SKM-1 (cell line): ENCODE results near the gene FBLIM1.
"Not testable (repeated sequence)": the region's sequence is repeated elsewhere in the genome, so short reads cannot be mapped to it uniquely, and the experiment has no call there.

Experiments used
- DNase-seq: peaks from one replicate; lab custom pipeline; 2025; ENCODE audit not compliant: unreplicated experiment; lab: John Stamatoyannopoulos, UW

The FBLIM1 gene

DNA sequence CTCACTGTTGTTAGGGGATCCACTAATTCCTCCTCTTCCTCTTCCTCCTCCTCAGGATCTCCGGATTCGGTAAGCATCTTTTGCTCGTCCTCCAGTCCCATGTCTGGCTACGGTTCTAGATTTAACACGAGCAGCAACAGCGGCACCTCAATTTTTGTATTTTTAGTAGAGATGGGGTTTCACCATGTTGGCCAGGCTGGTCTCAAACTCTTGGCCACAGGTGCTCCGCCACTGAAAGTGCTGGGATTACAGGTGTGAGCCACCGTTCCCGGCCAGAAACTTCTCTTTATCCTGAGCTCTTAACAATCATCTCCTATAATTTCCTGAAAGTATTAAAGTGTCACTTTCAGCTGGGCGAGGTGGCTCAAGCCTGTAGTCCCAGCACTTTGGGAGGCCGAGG is 49.0 kb downstream of the FBLIM1 start, which contains the start of gene UQCRHL:
Gene UQCRHL, minus strand, starts transcription at position 101 of the 400 bp plus-strand sequence. Its CDS starts 0 bp downstream, at position 101.
- DNase-seq: not testable (repeated sequence)

DNA sequence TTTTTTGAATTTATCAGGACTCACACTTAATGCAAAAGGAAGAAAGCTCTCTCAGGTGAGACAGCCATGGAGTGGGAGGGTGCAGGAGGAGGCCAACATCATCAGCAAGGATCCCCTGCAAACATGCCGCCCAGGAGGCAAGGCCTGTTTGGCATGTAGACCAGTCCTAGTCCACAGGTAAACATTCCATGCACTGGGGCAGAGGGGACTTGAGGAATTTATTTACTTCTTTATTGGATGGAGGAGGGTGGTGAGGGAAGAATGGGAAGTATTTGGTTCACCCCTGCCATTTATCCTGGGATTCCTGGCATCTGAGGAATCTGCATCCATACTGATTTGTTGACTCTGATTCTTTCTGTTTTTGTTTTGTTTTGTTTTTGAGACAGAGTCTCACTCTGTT is 50.4 kb downstream of the FBLIM1 start:
- no peak for DNase-seq

DNA sequence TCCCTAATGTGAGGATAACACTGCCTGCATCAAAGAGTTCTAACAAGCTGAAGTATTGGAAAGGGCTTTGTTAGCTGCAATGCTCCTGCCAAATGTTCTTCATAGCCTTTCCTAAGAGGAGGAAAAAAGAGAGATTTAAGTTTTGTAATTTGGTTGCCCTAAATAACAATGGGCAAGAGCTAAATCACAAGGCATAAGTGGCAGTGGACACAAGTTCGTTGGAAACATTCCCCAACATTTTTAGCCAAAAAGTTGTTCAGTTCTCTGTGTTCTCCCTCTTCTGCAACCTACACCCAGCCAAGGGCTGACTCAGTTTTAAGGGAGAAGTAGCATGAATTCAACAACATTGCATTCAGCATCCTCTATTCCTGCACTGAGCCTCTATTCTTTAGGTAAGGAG is 51.5 kb downstream of the FBLIM1 start:
- no peak for DNase-seq

DNA sequence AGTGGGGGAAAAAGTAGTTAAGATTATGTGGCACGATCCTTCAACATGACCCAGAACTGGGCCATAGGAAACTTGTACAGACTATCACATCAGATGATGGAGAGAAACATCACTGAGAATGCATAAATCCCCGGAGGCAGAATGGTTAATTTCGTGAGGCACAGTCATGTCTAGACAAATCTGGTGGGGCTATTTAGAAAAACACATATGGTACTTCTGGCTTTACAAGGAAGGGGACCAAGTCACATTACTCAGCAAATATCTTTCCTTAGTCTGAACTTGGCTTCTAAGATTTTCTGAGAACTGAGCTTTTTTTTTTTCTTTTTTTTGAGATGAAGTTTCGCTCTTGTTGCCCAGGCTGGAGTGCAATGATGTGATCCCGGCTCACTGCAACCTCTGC is 58.1 kb downstream of the FBLIM1 start:
- no peak for DNase-seq

DNA sequence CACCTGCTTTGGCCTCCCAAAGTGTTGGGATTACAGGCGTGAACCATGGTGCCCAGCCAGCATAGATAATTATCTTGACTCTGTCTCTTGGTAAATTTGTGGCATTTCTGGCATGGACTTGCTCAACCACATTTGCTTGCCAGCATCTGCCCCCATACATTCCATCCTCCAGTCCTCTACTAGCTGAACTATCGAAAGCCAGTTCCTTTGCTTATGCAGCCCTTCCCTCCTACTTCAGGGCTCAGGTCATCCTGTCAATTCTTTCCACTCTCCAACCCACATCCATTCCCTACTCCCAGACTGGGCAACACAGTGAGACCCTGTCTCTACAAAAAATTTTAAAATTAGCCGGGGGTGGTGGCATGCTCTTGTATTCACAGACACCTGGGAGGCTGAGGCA is 61.9 kb downstream of the FBLIM1 start:
- DNase-seq: no peak

DNA sequence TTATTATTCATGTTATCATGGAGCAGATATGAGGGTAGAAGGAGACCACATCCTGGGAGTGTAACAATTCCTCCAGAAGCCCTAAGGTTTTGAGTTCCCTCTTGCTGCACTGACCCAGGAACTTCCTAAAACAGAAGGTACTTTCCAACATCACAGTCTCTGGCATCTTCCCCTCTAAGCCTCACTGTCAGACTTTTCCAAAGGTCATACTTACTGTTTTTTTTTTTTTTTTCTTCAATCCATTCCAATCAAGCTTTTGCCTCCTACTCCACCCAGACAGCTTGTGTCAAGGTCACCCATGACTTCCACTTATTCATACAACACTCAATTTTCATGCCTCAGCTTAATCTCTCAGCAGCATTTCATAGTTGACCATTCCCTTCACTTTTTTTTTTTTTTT is 67.2 kb downstream of the FBLIM1 start:
- no peak for DNase-seq

DNA sequence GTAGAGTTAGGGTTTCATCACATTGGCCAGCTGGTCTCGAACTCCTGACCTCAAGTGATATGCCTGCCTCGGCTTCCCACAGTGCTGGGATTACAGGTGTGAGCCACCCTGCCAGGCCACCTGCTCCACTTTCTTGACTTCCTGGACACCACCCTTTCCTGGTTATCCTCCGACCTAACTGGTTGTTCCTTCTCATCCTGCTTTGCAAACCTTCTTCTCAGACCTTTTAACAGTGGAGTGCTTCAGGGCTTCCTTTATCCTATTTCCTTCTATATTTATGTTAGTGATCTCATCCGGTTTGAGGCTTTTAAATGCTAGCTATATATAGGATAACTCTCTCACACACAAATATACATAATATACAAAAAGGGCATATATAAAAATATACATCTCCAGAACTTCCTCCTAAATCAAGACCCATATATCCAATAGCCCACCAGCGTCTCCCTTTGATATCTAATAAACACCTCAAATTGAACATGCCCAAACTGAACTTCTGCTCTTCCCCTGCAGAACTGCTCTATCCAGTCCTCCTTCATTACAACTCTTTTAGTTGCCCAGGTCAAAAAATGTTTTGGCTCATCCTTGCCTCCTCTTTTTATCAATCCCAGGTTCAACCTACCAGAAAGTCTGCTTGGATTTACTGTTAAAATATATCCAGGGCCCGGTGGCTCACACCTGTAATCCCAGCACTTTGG is 68.4 kb downstream of the FBLIM1 start:
- no peak for DNase-seq

DNA sequence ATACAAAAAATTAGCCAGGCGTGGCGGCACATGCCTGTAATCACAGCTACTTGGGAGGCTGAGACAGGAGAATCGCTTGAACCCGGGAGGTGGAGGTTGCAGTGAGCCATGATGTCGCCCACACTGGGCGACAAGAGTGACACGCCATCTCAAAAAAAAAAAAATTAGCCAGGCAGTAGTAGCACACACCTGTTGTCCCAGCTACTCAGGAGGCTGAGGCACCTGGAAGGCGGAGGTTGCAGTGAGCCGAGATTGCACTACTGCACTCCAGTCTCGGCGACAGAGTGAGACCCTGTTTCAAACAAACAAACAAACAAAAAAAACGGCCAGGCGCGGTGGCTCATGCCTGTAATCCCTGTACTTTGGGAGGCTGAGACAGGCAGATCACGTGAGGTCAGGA is 69.0 kb downstream of the FBLIM1 start:
- not testable (repeated sequence) for DNase-seq

DNA sequence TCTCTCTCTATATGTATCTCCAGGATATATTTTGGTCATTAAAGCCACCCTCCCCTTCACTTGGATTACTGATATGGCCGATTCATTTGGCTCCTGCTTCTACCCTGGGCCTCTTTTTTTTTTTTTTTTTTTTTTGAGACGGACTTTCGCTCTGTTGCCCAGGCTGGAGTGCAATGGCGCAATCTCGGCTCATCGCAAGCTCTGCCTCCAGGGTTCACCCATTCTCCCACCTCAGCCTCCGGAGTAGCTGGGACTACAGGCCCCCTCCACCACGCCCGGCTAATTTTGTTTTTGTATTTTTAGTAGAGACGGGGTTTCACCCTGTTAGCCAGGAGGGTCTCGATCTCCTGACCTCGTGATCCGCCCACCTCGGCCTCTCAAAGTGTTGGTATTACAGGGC is 70.3 kb downstream of the FBLIM1 start:
- DNase-seq: not testable (repeated sequence)

DNA sequence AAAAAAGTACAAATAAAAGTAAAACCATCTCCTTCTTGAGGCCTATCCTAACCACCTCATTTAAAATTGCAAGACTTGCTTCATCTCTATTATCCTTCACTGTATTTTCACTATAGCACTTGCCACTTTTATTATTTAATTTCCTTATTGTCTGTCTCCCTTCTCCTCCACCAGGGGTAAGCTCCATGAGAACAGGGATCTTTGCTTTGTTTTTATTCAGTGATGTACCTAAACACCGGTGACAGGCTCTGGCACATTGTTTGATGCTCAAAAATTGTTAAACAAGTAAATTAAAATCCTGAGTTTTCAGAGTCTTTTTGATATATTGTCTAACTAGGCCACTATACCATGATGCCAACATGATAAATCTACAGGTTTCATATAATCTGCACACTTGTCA is 71.7 kb downstream of the FBLIM1 start:
- DNase-seq: no peak

DNA sequence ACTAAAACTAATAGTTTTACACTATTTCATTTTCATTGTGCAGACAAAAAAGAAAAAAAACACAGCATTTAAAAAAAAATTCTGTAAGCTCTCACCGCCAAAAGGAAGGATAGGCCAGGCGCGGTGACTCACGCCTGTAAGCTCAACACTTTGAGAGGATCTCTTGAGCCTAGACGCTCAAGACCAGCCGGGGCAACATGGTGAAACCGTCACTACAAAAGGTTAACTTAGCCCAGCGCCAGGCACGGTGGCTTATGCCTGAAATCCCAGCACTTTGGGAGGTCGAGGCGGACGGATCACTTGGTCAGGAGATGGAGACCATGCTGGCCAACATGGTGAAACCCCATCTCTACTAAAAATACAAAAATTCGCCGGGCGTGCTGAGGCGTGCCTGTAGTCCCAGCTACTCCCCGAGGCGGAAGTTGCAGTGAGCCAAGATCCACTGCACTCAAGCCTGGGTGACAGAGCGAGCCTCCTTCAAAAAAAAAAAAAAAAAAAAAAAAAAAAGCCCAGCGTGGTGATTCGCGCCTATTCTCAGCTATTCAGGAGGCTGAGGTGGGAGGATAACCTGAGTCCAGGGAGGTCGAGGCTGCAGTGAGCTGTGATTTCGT is 74.6 kb downstream of the FBLIM1 start:
- DNase-seq: peak; percentile 24

DNA sequence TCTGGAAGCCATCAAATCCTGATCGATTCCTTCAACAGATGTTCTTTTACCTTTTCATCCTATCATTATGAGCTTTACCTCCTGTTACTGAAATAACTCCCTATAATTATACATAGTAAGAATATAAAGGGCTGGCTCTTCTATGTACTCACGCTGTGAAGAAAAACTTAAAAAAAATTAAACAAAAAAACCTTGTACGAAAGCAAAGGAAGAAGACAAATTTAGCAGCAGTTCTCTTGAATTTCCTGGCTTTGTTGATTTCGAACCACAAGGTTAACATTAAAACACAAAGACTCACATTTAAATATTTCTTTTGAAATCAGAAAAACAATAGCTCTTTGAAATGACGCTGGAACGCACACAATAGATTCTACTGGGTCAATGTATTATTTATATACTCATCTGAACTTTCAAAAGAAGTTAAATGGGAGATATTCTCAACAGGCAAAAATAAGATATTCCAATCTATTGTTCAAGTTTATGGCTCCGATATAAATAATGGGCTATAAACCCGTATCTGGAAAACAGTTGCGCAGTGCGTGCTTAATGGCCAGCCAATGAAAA is 75.3 kb downstream of the FBLIM1 start:
- DNase-seq: no peak

DNA sequence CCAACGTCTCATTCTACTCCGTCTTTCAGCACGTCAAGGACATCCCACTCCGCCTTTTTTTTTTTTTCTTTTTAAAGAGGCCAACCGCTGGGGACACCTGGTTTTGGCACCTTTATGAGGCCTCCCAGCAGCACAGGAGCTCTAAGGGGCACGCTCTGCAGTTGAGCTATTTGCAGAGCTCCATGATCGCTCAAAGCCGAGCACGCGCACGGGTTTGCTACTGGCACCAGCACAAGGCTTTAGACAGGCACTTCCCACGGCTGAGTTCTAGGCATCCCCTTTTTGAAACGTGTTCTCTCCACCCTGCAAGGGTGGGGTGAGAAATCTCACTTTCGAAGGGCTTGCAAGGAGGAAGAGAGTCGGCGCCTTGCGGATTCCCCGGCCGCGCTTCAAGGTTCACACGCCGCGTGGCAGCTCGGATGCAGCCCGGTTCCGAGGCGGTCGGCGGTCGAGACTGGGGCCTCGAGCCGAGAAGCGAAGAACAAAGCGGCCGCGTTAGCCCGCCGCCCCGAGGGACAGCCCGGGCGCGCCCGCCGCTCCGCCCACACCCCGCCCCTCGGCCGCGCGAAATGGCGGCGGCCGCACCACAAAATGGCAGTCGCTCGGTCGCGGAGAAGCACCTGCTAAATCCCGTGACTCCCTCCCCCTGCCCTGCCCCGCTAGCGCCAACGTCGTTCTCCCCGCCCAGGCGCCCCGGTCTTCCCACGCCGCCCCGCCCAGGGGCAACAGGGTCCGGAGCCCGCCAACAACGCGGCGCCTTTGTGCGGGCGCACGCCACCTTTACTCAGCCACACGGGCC is 76.0 kb downstream of the FBLIM1 start:
- peak; percentile 63 for DNase-seq

DNA sequence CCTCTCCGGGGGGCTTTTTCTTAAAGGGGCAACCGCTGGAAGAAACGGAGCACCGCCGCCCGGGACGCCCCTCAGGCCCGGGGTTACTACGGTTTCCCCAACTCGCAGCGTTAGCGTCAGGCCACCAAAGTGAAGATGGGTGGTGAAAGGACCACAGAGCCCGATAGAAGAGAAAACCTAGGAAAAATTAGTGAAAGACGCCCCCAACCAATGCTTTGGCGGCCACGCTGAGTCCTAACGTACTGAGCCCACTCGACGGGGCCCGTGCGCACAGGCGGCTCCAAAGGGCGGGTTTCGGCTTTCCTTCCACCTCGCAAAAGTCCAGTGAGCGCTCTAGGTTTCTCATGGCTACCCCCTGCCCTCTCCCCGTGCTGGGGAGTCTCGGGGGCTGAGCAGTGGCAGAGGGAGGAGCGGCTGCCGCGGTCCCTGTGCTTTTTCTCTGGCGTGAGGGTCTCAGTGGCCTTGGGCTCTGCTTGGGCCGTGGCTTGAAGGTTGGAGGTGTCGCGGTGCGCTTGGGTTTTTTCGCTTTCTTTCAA is 76.7 kb downstream of the FBLIM1 start:
- no peak for DNase-seq

DNA sequence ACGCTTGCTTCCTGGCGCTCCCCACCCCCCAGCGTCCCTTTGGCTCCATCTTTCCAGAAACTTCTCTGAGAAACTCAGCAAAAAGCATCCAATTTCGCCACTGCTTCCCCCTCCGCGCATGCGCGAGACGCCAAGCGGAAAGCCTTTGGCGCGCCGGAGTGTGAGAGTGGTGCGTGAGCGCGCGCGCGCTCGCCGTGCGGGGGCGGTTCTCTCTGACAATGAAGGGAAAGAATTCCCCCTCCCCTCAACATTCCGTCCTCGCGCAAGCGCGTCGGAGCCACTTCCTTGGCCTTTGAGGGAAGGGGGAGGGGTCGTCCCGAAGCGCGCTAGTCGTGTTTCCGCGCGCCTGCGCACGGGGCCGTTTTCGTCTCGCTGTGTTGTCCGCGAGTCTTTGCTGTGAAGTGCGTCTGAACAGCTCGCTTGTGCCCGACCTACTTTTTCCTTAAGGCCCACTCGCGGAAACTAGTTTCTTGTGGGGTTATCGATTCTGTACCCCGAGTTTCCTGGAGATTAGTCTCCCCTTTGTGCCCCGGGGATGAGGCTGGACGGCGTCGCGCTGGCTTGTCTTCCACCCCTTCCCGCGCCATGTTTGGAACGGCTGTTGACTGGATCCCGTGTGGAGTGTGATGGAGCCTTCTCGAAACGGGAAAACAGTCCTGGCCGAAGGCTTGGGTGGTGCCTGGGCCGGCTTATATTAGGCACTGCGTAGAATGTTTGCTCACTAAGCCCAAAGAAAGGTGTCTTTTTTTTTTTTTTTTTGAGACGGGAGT is 77.3 kb downstream of the FBLIM1 start:
- peak; percentile 97 for DNase-seq
